GM21360 (cell line): ENCODE measurements around the gene DUSP7.
"Not testable (repeated sequence)": the region's sequence is repeated elsewhere in the genome, so short reads cannot be mapped to it uniquely, and the experiment has no call there.

Experiments used
- ATAC-seq: cut with Tn5 transposase; IDR thresholded peaks from one replicate; pipeline ENCODE4 v1.9.1; 2021; ENCODE audit warnings: mild to moderate bottlenecking, moderate library complexity; ENCODE audit not compliant: unreplicated experiment

Gene DUSP7

GRCh38 chr3:52050571-52050970 lies 5.8 kb downstream of the DUSP7 start:
- no peak for ATAC-seq

GRCh38 chr3:52049503-52049902 lies 6.9 kb downstream of the DUSP7 start:
- no peak for ATAC-seq

- no peak for ATAC-seq
Observed at GRCh38 chr3:52047295-52047960, 8.9 kb downstream of the DUSP7 start.

- ATAC-seq, result no peak
Observed at GRCh38 chr3:52046902-52047239, 9.5 kb downstream of the DUSP7 start.

- no peak for ATAC-seq
Observed at GRCh38 chr3:52046186-52046901, 10.0 kb downstream of the DUSP7 start.

GRCh38 chr3:52044869-52045619 lies 11.3 kb downstream of the DUSP7 start:
- no peak for ATAC-seq

GRCh38 chr3:52043750-52044149 lies 12.6 kb downstream of the DUSP7 start:
- ATAC-seq, result no peak

GRCh38 chr3:52043039-52043438 lies 13.3 kb downstream of the DUSP7 start:
- ATAC-seq, result not testable (repeated sequence)

GRCh38 chr3:52041118-52041731 lies 15.1 kb downstream of the DUSP7 start:
- ATAC-seq, result no peak

- ATAC-seq, result no peak
Observed at GRCh38 chr3:52040600-52040999, 15.8 kb downstream of the DUSP7 start.

- no peak for ATAC-seq
Observed at GRCh38 chr3:52039846-52040245, 16.5 kb downstream of the DUSP7 start.

GRCh38 chr3:52039426-52039825 lies 16.9 kb downstream of the DUSP7 start:
- no peak for ATAC-seq

GRCh38 chr3:52038227-52038626 lies 18.1 kb downstream of the DUSP7 start:
- ATAC-seq, result no peak

GRCh38 chr3:52037291-52037690 lies 19.1 kb downstream of the DUSP7 start:
- no peak for ATAC-seq

- no peak for ATAC-seq
Observed at GRCh38 chr3:52036829-52037228, 19.5 kb downstream of the DUSP7 start.

GRCh38 chr3:52036222-52036694 lies 20.1 kb downstream of the DUSP7 start:
- ATAC-seq, result no peak

GRCh38 chr3:52034651-52035050 lies 21.7 kb downstream of the DUSP7 start:
- ATAC-seq, result no peak

- ATAC-seq, result no peak
Observed at GRCh38 chr3:52034212-52034611, 22.2 kb downstream of the DUSP7 start.

- not testable (repeated sequence) for ATAC-seq
Observed at GRCh38 chr3:52033748-52034147, 22.6 kb downstream of the DUSP7 start.

GRCh38 chr3:52032702-52033408 lies 23.5 kb downstream of the DUSP7 start:
- ATAC-seq, result no peak

GRCh38 chr3:52031896-52032295 lies 24.5 kb downstream of the DUSP7 start:
- no peak for ATAC-seq
